Aorta (tissue), 5 donors: ENCODE measurements around the gene CROCC2. TPM values are rescaled to one million over a fixed set of nuclear protein-coding genes. Genes with fewer than 3 reads are reported as not detected.
A peak's percentile ranks its signal among the peaks of the same experiment; 100 is the strongest.

Experiments
- ATAC-seq: fragments of 200-7000 bp; cut with Tn5 transposase; one replicate; pipeline ENCODE4 v1.9.1; 2022; ENCODE audit warnings: moderate library complexity; ENCODE audit not compliant: low FRiP score
- DNase-seq, 2 donors: peaks; one replicate each; pipeline ENCODE4 v3.0.0-alpha.2; 2020
- H3K27ac ChIP-seq, 2 donors: one replicate each; pipeline ENCODE4 v1.5.1; 2013; ENCODE audit warnings: low read length in 2 of 2, mild to moderate bottlenecking in 2 of 2, moderate library complexity in 2 of 2, control low read depth in 1 of 2, inconsistent platforms in 1 of 2, low read depth in 1 of 2
- H3K27me3 ChIP-seq, 2 donors: one replicate each; pipeline ENCODE4 v1.6.1; 2013; ENCODE audit warnings: control low read depth in 1 of 2, low read length in 1 of 2, mild to moderate bottlenecking in 1 of 2, moderate library complexity in 1 of 2; ENCODE audit not compliant: insufficient read depth in 2 of 2, control insufficient read depth in 1 of 2
- H3K36me3 ChIP-seq, 2 donors: one replicate each; pipeline ENCODE4 v1.6.1; 2013; ENCODE audit warnings: control low read depth in 1 of 2, low read length in 1 of 2, mild to moderate bottlenecking in 1 of 2; ENCODE audit not compliant: insufficient read depth in 2 of 2, control insufficient read depth in 1 of 2
- H3K4me1 ChIP-seq, 2 donors: one replicate each; pipeline ENCODE4 v1.6.1; 2013; ENCODE audit warnings: low read length in 2 of 2, control low read depth in 1 of 2, mild to moderate bottlenecking in 1 of 2, moderate library complexity in 1 of 2; ENCODE audit not compliant: insufficient read depth in 2 of 2, control insufficient read depth in 1 of 2
- H3K4me3 ChIP-seq, 2 donors: one replicate each; pipeline ENCODE4 v1.5.1; 2013; ENCODE audit warnings: low read length in 2 of 2, control low read depth in 1 of 2, mild to moderate bottlenecking in 1 of 2
- H3K9me3 ChIP-seq: one replicate; pipeline ENCODE4 v1.6.1; 2013; ENCODE audit warnings: mild to moderate bottlenecking, low read length; ENCODE audit not compliant: control insufficient read depth
- WGBS, 2 donors: extraction: QIAGEN DNeasy Blood & Tissue Kit; methylation state at CpG; one replicate each; pipeline ENCODE4 v1.1.7; 2013; 5-methylcytosine and 5-hydroxymethylcytosine counted together
- intact Hi-C, 2 donors: fragments of 100-400 bp; cut with DNase I; formaldehyde crosslinking; loops; one replicate each; pipeline versions ENCODE4 v1.14.2 to v1.15.0; 2022
- polyA plus RNA-seq, 2 donors: library from polyadenylated mRNA; stranded (reverse); fragments of 200-250 nt; gene quantifications; one replicate each; pipeline ENCODE4 v1.2.3, GENCODE V29; 2013
- total RNA-seq, 2 donors: library from RNA; stranded (reverse); fragmentation: NEBNext Ultra II Directional; extraction: Animal tissue kit (Norgen Biotek cat#: 25700); gene quantifications; one replicate each; pipeline ENCODE4 v1.2.1, GENCODE V29; 2021
- donor health status: healthy with polysubstance abuse.
- donor health status: Bipolar disorder and iron deficiency.
- donor health status: DM: no; HTN: no; CAD: no.
- donor health status: DM: no; HTN: no; CAD: no.
- donor health status: DM: yes; HTN: yes; CAD: no.

The CROCC2 gene
- total and polyA plus RNA-seq, 4 donors: 0.13 to 0.45 TPM; not detected in 2

DNA sequence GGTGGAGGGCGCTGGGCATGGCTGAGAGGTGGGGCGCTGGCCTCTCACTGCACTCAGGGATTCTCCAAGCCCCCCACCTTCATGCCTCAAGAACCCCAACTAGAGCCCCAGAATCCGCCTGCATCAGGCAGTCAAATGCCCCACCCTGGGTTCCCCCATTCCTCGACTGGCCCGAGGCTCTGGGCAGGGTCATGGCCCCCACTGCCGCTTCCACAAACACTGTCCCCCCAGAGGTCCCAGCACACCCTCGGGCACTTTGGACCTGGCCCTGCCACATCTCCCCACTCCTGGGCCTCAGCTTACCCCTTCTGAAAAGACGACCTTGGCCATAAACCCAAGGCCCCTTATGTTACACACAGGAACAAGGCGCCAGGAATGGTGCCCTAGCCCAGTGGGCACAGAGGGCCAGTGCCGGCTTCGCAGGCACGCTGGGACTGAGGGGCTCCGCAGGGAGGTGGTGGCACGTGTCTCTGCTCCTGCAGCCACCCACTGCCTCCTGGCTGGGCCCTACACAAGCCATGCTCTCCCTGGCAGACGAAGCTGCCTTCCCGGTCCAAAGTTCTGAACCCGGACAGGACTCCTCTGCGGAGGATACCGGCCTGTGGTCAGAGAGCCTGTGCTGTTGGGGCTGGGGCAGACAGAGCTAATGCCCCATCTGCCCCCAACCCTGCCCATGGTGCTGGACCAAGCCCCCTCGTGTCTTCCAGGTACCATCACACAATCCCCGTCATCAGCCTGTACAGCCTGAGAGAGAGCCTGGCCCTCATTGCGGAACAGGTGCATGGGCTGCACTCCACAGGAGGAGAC, 30.7 kb upstream of the CROCC2 start:
- 93% methylated on average over 21 to 22 of the region's 22 CpGs for WGBS, 2 donors
- Histone ChIP-seq H3K4me1 (no peaks in the 10 kb centered on the region), H3K4me3 (no peak overlapping the region), H3K9me3 (no peaks in the 10 kb centered on the region), H3K27me3 (no peaks in the 10 kb centered on the region), H3K27ac (no peak overlapping the region), H3K36me3 (no peaks in the 10 kb centered on the region)
- DNase-seq (peak in 1 of 2 donors; percentile 41), ATAC-seq (no peak)
- intact Hi-C loops: no loop called here

DNA sequence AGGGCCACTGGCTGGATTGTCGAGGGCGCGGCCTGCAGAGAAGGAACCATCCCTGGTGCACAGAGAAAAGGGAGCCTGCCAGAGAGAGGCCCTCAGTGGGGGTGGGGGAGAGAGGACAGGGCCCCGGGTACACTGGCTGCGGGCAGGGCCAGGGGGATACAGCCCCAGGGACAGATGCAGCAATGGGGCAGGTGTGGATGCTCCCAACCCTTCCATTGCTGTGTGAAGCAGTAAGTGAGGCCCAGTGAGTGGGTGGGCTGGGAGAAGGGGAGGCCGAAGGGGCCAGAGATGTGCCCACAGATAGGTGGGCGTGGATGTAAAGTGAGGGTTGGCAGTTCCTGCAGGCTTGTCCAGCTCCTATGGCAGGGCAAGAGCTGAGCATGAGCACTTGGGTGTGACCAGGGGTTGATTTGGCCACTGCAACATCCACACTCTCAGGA, 30.1 kb upstream of the CROCC2 start:
- peak in 1 of 2 donors; percentile 41 for DNase-seq
- H3K4me3 ChIP-seq: no peak overlapping the region
- H3K4me1 ChIP-seq: no peaks in the 10 kb centered on the region
- H3K9me3 ChIP-seq: no peaks in the 10 kb centered on the region
- no peaks in the 10 kb centered on the region for H3K27me3 ChIP-seq
- intact Hi-C loops: no loop called here
- H3K27ac ChIP-seq: no peak overlapping the region
- WGBS, 2 donors: 65 to 74% methylated on average over 7 of the region's 7 CpGs
- H3K36me3 ChIP-seq: no peaks in the 10 kb centered on the region
- no peak for ATAC-seq

DNA sequence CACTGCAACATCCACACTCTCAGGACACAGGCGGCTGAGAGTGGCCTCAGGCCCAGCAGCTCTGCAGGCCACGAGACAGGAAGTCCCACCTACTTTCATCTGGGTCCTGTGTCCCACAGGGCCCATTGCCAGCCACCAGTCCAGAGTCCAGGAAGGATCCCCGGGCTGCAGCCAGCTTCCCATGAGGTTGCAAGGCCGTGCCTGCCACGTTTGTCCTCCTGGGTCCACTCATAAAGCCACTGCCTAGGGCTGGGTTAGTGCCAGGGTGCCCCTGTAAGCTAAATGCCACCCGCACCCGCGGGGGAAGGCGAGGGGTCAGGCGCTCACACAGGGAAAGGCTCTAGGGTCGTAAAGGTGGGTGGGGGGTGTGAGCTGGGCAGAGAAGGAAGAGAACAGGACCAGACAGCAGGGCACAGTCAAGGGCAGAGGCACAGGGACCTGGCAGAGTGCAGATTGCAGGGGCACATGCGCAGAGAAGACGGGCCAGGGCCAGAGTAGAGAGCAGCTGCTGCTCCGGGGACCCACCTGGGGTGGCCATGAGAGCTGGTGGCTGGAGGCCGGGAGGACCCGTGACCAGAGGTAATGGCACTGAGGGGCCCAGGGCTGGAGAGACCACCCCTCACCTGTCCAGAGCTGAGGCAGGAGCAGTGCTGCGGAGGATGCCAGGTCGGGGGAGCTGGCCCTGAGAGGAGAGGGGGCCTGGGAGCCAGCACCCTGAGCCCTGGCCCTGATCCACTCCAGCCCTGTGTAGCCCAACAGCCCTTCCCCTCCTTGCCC, 29.5 kb upstream of the CROCC2 start:
- whole genome bisulfite sequencing, 2 donors: 79 to 84% methylated on average over 18 of the region's 18 CpGs

DNA sequence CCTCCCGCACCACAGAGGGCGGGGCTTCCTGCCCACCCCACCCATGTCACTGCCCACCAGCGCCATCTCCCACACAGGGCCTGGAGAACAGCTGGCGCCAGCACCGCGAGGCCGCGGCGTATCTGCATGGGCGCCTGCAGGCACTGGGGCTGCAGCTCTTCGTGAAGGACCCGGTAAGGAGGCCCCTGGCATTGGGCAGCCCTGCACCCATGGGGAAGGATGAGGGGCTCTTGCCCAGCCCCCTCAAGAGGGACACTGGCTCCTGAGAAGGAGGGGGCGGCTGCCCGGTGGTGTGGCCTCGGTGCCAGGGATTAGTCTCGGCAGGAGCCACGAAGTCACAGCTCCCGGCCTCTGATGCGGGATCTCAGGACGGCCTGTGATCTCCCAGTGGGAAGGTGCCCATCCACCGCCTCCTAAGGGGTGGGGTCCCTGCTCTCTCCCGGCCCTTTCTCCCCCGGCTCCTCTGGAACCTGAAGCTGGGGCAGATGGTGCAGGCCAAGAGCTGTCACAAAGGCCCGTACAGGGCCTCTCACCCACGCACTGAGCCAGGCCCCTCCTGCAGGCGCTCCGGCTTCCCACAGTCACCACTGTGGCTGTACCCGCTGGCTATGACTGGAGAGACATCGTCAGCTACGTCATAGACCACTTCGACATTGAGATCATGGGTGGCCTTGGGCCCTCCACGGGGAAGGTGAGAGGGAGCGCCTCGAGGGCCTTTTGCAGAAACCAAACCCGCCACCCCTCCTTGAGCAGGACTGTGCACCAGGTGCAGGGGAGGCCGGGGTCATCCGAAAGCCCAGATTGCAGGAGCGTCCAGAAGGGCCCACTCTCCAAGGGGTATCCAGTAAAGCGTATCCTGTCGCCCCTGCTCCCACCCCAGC, 28.4 kb upstream of the CROCC2 start:
- ATAC-seq (no peak), DNase-seq (peak in 1 of 2 donors; percentile 35)
- no peak overlapping the region for H3K4me3 ChIP-seq
- intact Hi-C loops: no loop called here
- WGBS, 2 donors: 90 to 92% methylated on average over 39 to 40 of the region's 40 CpGs
- no peaks in the 10 kb centered on the region for H3K4me1 ChIP-seq
- H3K27ac ChIP-seq: no peak overlapping the region
- H3K9me3 ChIP-seq: no peaks in the 10 kb centered on the region
- no peaks in the 10 kb centered on the region for H3K36me3 ChIP-seq
- H3K27me3 ChIP-seq: no peaks in the 10 kb centered on the region

More for the DNA sequence above, 29.5 kb upstream of the CROCC2 start:
- no peak overlapping the region for H3K4me3 ChIP-seq
- H3K27me3 ChIP-seq: no peaks in the 10 kb centered on the region
- no peaks in the 10 kb centered on the region for H3K36me3 ChIP-seq
- DNase-seq (peak in 1 of 2 donors; percentile 32), ATAC-seq (peak; percentile 5)
- H3K9me3 ChIP-seq: no peaks in the 10 kb centered on the region
- no peak overlapping the region for H3K27ac ChIP-seq
- H3K4me1 ChIP-seq: no peaks in the 10 kb centered on the region
- intact Hi-C loops: no loop called here

DNA sequence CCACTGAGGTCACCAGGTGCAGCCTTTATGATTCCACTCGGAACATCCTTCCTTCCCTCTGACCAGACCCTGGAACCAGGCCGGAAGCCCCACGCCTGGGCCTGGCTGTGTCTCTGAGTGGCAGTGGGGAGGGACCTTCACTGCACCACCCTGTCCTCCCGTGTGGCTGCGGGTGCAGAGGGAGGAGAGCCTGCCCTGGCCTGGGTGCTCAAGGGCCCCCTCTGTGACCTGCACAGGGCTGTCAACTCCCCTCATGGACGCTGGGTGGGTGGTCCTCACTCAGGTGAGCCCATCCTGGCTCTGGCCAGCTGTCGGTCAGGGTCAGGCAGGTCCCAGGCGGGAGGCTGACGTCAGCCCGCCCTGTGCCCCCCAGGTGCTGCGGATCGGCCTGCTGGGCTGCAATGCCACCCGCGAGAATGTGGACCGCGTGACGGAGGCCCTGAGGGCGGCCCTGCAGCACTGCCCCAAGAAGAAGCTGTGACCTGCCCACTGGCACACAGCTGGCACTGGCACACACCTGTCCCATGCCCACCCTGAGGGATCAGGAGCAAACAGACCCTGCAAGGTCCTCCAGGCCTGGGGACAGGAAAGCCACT, 27.7 kb upstream of the CROCC2 start:
- DNase-seq: peak in 1 of 2 donors; percentile 31
- intact Hi-C loops: no loop called here
- WGBS, 2 donors: 88 to 91% methylated on average over 18 of the region's 18 CpGs
- H3K27ac ChIP-seq: no peak overlapping the region
- H3K4me1 ChIP-seq: no peaks in the 10 kb centered on the region
- H3K9me3 ChIP-seq: no peaks in the 10 kb centered on the region
- no peak for ATAC-seq
- H3K4me3 ChIP-seq: no peak overlapping the region
- H3K36me3 ChIP-seq: no peaks in the 10 kb centered on the region
- no peaks in the 10 kb centered on the region for H3K27me3 ChIP-seq

DNA sequence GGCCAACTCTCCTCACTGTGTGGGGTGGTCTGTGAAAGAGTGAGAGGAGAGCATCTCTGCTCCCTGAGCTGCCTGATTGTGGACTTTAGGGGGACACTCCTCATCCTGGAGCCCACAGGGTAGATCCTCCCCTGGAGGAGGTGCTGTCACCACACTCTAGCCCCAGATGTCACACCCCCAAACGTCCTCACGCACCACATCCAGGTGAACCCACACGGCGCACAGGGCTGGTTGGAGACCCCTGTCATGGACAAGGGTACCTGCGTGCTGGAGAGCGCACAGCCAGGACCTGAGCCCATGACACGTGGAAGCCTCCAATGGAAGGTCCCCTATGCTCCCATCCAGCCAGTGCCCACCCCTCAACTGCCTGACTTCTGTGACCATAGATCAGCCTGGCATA, 27.0 kb upstream of the CROCC2 start:
- no peaks in the 10 kb centered on the region for H3K36me3 ChIP-seq
- no peak for ATAC-seq
- no peak overlapping the region for H3K4me3 ChIP-seq
- H3K27me3 ChIP-seq: no peaks in the 10 kb centered on the region
- H3K4me1 ChIP-seq: no peaks in the 10 kb centered on the region
- 77 to 85% methylated on average over 7 of the region's 7 CpGs for WGBS, 2 donors
- intact Hi-C loops: no loop called here
- no peak for DNase-seq
- H3K27ac ChIP-seq: no peak overlapping the region
- H3K9me3 ChIP-seq: no peaks in the 10 kb centered on the region

DNA sequence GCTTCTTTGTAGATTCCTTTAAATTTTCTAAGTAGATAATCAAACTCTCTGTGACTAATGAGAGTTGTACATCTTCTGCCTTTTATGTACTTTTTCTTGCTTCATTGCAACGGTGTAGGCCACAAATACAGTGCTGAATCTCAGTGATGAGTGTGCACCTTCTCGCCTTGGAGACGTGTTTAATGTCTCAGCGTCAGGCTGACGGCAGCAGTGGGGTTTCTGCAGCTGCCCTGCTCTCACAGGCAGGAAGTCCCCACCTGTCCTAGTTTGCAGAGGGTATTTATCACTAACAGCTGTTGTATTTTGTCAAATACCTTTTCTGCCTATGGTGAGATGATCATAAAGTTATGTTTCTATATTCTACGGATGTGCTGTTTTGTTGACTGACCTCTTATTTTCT, 24.2 kb upstream of the CROCC2 start:
- no peak for ATAC-seq
- H3K27ac ChIP-seq: no peak overlapping the region
- no peak overlapping the region for H3K4me3 ChIP-seq
- intact Hi-C loops: no loop called here
- no peak for DNase-seq
- no peaks in the 10 kb centered on the region for H3K4me1 ChIP-seq
- no peaks in the 10 kb centered on the region for H3K9me3 ChIP-seq
- no peaks in the 10 kb centered on the region for H3K27me3 ChIP-seq
- whole genome bisulfite sequencing, 2 donors: 61 to 62% methylated on average over 6 of the region's 6 CpGs
- no peaks in the 10 kb centered on the region for H3K36me3 ChIP-seq

DNA sequence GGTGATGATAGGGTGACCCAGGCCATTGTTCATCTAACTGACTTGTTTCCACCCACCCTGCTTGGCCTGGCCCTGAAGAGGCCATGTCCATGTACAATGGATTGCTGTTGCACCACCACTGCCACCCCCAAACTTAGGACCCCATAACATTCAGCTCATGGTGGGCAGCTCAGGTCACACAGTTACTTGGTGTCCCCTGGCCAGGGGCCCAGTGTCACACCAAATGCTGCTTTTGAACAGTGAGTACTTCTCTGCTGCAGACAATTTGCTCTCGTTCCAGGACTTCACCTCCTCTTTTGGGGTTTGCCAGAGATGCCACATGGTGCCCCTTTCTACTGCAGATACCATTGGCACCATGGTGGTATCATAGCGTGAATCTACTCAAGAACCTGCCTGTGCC, 21.9 kb upstream of the CROCC2 start:
- intact Hi-C loops: no loop called here
- H3K4me1 ChIP-seq: no peaks in the 10 kb centered on the region
- DNase-seq (no peak), ATAC-seq (no peak)
- no peak overlapping the region for H3K4me3 ChIP-seq
- H3K27me3 ChIP-seq: no peaks in the 10 kb centered on the region
- H3K27ac ChIP-seq: no peak overlapping the region
- H3K9me3 ChIP-seq: no peaks in the 10 kb centered on the region
- no peaks in the 10 kb centered on the region for H3K36me3 ChIP-seq
- WGBS, 2 donors: 89 to 92% methylated on average over 2 of the region's 2 CpGs
